AG09309 (cell line): Measurements from ENCODE around the gene CYTH1.

Source experiments
- DNase-seq: peaks from one replicate; pipeline ENCODE4 v3.0.0-alpha.2; 2010; ENCODE audit warnings: low read depth
- H3K4me3 ChIP-seq: 2 replicates; pipeline ENCODE4 v1.5.1; 2011; ENCODE audit warnings: mild to moderate bottlenecking, low read depth, low read length, moderate library complexity; ENCODE audit not compliant: control insufficient read depth
- CTCF ChIP-seq: IDR thresholded peaks from 2 replicates; pipeline ENCODE4 v1.5.1; 2011; ENCODE audit warnings: mild to moderate bottlenecking, low read depth, low read length, inconsistent platforms; ENCODE audit not compliant: insufficient read depth, control insufficient read depth; ENCODE audit errors: missing control alignments

The CYTH1 gene

GRCh38 chr17:78800132-78800931 is 18.3 kb upstream of the CYTH1 start:
- DNase-seq = no peak
- H3K4me3 ChIP-seq = no peak overlapping the region
- no peak for TF ChIP-seq CTCF

GRCh38 chr17:78798695-78799559 is 16.9 kb upstream of the CYTH1 start:
- peak; percentile 46 for TF ChIP-seq CTCF
- no peak for DNase-seq
- no peak overlapping the region for H3K4me3 ChIP-seq

GRCh38 chr17:78797691-78798585 is 15.9 kb upstream of the CYTH1 start:
- no peak for TF ChIP-seq CTCF
- no peak overlapping the region for H3K4me3 ChIP-seq
- DNase-seq = no peak

- DNase-seq = no peak
- no peak overlapping the region for H3K4me3 ChIP-seq
- no peak for TF ChIP-seq CTCF
Measured at GRCh38 chr17:78797213-78797612, 15.1 kb upstream of the CYTH1 start.

GRCh38 chr17:78796517-78796900 is 14.4 kb upstream of the CYTH1 start:
- DNase-seq = no peak
- no peak for TF ChIP-seq CTCF
- no peak overlapping the region for H3K4me3 ChIP-seq

- H3K4me3 ChIP-seq = no peak overlapping the region
- DNase-seq = no peak
- no peak for TF ChIP-seq CTCF
Measured at GRCh38 chr17:78795861-78796516, 13.9 kb upstream of the CYTH1 start.
